HG03280 (cell line): ENCODE results near the gene GPR101.

Experiments used
- ATAC-seq: cut with Tn5 transposase; IDR thresholded peaks from one replicate; pipeline ENCODE4 v1.9.1; 2021; ENCODE audit warnings: mild to moderate bottlenecking, moderate library complexity; ENCODE audit not compliant: unreplicated experiment

Gene GPR101, protein sequence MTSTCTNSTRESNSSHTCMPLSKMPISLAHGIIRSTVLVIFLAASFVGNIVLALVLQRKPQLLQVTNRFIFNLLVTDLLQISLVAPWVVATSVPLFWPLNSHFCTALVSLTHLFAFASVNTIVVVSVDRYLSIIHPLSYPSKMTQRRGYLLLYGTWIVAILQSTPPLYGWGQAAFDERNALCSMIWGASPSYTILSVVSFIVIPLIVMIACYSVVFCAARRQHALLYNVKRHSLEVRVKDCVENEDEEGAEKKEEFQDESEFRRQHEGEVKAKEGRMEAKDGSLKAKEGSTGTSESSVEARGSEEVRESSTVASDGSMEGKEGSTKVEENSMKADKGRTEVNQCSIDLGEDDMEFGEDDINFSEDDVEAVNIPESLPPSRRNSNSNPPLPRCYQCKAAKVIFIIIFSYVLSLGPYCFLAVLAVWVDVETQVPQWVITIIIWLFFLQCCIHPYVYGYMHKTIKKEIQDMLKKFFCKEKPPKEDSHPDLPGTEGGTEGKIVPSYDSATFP

DNA sequence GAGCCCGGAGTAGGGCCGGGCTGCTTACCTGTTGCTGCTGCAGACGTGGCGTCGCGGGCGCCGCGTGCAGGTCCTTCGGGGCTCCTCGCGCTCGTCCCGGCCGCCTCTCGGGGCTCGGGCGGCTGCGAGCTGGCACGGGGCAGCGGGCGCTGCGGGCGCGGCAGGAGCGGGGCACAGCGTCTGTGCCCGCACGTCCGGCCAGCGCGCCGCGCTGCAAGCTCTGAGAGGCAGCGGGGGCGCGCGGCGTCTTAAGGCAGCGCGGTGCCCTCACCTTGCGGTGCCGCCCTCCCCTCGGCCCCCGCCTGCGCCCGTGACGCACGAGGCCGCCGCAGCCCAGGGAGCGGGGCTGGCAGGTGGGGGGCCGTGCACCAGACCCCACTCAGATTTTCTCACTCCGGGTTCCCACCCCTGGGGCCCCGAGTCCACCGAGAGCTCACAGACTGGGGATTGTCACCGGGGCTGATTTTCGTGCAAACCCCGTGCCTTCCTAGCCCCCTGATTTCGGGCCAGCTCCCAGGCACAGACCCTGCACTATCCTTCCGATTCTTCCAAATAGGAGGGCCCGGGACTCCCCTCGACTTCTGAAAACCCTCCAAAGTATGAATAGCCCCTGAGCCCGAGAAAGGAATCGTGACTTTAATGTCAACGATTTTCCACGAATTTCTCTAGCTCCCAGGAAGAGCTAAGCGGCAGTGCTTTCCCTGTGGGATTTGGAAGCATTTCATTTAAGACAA, at the start of gene GPR101:
Gene GPR101, minus strand, starts transcription at position 222 of the 734 bp plus-strand sequence. CDS start 2,321 bp downstream, outside the sequence.
- ATAC-seq, result no peak

DNA sequence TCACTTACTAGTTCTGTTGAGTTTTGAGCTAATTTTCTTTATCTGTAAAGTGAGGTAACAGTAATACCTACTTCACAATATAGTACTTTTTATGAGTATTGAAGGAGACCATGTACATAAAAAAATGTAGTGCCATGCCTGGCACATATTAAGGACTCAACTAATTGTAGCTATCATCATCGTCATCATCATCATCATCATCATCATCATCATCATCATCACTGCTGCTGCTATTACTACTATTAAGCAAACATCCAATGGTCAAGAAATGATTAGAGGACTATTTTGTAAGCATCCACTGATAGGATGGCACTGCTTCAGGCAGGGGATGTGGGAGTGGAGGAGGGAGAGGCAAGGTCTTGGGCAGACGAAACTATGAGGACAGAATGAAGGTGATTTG, 47.4 kb upstream of the GPR101 start:
- no peak for ATAC-seq

DNA sequence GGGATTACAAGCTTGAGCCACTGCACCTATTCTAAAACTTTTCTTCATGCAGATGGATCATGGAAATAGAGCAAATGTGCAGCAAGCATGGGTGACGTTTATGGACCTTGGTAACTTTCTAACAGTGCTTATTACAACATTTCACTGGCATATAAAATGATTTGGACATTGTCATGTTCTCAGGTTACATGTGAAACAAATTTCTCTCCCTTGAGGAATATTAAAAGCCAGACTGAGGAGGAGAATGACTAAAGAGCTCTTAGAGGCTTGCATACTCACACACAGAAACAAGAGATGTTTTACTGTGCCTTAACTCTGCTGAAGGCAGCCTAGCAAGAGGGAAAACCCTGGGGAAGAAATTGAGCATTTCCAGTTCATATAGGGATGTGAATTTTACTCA, 38.6 kb upstream of the GPR101 start:
- no peak for ATAC-seq

DNA sequence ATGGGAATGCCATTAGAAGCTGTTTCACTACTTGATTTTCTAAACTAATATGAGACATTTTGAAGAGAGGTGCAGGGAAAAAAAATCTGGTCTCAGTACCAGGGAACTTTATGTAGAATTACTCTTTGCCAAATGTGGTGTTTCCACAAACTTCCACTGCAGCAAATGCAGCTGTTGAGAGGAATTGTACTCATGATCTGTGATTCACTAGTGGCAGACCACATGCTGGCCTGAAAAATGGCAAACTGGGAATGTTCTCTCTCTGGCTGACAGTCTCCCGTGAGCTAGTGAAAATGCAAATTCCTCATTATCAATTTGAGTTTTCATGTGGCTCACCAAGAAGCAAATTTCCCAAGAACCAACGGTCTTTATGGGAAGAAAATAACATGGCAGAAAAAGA, 37.8 kb upstream of the GPR101 start:
- no peak for ATAC-seq

DNA sequence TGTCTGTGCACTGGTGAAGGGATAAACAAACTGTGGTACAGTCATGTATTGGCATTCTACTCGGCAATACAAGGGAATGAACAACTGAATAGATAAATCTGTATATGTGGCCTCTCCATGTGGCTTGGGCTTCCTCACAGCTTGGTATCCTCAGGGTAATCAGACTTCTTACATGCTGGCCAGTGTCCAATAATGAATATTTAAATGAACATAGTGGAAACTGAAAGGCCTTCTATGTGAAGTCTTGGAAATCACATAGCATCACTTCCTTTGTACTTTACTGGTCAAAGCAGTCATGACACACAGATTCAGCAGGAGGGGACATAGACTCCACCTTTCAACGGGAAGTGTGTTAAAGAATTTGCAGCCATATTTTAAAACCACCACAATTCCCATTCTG, 33.4 kb upstream of the GPR101 start:
- no peak for ATAC-seq

DNA sequence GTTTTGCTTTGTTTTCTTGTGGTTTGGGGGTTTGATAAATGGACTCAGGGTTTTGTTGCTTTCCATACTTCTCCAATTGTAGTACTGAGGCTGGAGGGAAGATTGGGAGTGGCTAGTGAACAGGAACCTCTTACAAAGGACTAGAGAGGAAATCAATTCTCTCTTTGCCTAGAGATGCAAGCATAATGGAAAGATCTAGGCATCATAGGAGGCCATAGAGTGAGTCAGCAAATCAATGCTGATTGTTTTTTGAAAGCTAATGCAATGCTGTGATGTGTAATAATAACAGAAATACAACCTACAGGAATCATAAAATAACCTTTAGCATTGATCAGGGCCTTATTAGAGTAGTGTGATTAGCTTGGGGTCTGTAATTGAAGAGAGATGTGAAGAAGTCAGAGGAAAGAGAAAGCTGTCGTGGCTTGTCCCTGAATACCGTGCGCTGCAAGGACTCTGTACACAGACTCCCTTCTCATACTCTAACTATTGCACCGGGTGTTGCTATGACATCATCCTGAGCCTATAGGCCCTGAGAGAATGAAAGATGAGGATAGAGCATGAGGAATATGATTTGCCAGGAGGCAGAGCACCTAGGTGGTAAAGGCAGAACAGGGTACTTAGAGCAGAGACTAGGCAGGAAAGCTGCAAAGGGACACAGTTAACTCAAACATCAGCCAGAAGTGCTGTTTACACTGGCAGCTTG, 29.3 kb upstream of the GPR101 start:
- ATAC-seq, result no peak

DNA sequence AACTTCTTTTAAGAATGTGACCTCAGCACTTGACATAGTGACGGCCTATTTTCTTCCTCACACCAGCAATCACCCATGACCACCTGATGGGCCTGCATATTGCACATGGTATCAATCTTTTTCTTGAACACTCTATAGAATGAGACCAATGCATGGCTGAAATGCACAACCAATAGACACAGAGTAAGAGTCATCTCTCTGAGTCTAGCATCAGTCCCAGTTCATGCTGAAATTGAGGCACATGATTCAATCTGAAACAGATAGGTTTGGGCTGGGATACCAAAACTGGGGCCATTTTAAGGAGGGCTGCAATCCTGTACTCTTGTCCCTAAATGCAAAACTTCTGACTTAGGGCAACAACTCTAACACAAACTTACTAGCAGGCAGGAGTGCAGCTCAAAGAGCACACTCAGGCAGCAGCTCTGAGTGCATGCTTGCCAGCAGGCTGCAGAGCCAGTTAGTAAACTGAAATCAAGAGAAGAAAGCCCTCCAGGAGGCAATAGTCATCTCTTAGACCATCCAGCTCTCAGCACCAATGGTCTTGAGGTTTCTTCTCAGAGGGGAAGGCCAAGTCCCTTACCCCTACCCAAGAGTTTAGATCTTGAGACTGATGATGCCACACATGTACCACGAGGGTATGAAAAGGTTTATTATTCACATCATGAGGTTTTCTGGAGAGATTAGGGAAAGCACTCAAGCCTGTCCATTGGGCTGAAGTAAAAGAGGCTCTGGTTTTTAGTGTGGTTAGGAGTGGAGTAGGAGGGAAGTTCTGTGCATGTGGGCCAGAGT, 24.7 kb upstream of the GPR101 start:
- ATAC-seq, result no peak

DNA sequence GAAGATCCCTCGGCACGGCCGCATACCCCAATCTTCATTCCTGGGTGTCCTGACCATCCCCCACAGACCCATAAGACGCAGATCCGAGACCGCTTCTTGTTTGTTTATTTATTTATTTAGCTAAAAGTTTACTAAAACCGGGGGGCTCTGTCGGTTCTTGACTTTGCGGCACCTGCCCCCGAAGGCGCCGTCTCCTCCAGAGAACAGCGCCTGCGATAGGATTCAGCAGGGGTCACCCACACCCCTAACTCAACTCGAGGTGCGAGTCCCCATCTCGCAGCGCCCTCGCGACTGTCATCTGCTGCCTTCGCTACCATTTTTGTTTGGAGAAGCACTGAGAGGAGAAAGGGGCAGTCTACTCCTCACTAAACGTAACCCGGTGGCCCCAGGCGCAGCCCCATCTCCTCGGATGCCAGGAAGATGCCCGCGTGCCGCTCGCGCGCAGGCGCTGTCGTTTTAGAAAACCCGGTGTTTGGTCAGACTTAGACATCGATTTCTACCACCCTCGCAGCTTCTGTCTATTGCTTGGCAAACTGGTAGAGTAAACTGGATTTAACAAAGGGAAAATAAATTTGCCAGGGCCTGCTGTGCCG, 18.9 kb upstream of the GPR101 start:
- peak; percentile 20 for ATAC-seq

DNA sequence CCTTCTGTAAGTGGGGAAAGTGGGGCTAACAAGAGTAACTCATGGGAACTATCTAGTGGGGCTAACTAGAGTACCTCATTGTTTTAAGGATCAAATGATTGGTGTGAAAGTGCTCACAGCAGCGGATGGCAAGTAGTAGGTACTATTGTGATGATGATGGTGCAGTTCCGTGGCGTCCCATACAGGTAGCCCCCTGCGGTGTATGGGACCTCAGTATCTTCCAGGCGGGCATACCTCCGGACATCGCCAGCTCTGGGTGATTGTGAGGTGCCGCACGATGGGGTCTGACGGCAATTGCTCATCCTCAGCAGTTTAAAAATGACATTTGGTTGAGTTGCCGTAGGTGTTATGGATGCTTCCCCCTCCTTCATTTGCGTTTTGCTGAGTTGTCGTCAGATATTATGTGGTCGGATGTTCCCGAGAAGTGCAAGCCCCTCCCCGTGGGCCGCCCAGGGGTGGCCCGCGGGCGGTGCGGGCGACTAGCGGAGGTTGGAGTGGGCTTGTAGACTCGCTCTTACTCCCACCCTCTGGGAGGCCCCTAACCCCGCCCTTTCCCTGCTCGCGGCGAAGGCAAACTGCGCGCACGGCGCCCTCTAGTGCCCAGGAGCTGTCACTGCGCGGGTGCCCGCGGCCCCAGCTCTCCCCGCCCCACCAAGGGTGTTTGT, 18.3 kb upstream of the GPR101 start:
- peak; percentile 98 for ATAC-seq

DNA sequence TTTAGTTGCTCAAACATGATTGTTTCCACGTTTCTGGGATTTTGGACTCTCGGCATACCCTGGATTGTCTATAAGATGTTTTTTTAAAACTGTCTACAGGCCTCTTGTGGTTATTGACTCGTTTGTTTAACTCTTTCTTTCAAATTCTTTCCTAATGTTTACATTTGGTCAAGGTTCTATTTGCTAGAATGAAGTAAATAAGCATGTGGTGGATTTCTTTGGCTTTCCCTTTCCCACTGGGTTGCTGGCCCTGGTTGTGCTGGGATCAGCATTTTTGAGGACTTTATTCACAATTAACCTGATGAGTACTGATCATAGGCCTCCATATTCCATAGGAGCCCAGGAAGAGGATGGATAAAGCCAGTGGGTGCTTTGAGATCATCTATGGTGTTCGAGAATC, 11.1 kb upstream of the GPR101 start:
- ATAC-seq, result no peak

DNA sequence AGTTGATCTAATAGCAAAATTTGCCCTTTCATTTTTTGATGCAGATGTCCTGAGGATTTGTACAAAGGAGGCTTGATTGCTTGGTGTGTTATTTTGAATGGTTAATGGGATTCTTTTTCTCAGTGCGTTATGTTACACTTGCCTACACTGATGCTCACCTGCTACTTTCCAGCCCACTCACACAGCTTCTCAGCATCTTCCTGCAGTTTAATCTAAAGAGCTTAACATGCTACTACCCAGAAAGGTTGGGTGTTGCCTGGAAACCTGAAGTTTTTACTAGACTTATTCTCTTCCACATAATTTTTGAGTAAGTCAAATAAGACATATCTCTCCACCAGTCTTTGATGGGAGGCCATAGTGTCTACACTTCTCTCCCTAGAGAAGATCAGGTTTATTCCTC, 9.9 kb upstream of the GPR101 start:
- no peak for ATAC-seq

DNA sequence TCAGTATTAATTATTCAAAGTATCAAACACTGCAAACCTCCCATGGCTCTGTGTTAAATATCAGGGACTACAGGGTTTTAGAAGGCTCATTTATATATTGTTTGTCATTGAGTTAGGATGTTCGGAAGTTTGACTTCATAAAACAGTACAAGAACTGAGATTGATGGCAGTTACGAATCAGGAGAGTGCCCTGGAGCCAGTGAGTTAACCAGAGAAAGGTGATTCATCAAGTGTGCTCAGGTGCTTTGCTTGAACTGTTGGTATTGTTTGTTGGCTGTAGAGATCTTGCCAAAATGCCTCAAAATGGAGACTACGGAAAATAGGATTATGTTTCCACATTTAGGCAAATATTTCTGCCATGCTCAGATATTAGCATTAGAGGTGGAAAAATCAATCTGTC, 7.5 kb upstream of the GPR101 start:
- ATAC-seq, result no peak

DNA sequence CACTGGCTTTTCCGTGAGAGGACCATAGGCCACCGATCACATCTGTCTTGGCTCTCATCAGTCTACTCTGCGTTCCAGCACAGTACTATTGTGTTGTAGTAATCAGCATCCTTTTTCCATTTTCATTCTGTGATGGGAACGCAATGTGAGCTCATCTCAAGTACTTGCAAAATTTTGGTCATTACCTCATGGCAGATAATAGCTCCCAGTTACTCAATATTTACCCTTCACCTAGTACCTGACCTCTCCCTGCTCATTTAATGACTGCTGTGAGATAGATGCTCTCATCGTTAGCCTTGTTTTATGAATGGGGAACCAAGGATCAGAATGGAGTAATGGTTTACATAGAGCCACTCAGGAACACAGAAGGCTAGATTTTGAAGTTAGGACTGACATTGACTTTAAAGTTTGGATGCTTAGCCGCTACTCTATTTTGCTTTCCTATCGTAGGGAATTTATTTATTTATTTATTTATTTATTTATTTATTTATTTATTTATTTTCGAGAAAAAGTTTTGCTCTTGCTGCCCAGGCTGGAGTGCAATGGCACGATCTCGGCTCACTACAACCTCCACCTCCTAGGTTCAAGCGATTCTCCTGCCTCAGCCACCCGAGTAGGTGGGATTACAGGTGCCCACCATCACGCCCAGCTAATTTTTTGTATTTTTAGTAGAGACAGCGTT, 6.5 kb upstream of the GPR101 start:
- ATAC-seq, result no peak

DNA sequence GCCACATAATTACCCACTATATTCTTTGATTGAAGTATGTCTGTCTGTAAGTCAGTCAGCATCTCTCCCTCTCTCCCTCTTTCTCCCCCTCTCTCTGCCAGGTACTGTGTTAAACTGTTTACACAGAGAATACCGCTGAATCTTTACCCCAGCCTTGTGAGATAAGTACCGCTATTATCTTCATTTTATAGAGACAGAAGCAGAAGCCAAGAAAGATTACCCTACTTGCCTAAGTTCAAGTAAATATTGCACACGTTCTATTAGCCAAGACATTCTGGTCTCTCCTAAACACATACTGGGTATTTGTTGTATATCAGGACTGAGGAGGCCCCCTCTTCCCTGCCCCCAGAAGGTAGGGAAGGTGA, 695 bp upstream of the GPR101 start:
- no peak for ATAC-seq

DNA sequence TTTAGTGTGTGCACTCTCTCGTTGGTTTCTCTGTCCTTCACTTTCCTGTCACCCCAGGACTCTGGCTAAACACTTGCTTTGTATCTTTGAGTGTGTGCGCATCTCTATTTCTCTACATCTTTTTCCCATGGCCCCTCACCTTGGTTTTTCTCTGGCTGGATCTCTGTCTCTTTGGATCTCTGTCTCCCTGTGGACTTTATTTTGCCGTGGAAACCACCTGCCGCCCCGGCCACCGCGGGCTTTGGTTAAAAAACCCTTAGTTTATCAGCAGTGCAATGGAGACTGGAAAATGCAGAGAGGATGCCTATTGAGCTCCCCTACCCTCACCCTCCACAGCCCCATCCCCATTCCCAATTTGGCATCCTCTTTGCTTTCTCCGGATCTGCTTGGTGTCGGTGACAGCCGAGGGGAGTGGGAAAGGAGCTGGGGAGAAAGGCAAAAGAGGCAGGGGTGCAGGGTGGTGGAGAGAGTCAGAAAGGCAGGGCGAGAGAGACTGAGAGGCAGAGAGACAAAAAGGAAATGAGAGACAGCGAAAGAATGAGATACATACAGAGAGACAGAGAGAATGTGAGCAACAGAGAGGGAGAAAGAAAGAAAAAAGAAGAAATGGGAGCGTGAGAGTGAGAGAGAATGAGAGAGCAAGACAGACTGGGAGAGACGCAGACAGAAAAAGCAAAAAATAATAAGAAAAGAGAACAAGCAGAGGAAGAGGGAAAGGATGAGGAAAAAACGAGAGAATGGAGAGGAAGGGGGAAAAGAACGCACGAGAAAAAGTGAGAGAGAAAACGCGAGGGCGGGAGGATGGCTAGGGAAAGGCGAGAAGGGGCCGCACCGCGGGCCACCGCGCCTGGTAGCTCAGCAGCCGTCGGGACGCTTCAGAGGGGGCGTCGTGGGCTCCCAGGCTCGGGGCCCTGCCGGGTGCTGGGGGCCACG, 688 bp downstream of the GPR101 start:
- ATAC-seq, result no peak

DNA sequence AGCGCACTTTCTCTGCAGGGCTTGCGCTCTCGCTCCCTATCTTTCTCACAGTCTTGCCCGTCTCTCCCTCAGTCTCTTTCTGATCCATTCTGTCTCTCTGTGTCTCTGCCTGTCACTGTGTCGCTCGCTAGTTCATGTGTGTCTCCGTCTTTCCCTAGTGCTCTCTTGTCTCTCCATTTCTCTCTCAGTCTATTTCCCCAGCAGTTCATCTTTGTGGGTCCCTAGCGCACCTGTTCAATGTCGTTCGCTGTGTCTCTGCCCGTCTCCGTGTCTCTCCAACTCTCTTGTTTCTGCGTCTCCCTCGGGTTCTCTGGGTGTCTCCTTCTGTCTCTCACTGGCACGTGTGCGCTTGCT, 1.5 kb downstream of the GPR101 start:
- no peak for ATAC-seq

DNA sequence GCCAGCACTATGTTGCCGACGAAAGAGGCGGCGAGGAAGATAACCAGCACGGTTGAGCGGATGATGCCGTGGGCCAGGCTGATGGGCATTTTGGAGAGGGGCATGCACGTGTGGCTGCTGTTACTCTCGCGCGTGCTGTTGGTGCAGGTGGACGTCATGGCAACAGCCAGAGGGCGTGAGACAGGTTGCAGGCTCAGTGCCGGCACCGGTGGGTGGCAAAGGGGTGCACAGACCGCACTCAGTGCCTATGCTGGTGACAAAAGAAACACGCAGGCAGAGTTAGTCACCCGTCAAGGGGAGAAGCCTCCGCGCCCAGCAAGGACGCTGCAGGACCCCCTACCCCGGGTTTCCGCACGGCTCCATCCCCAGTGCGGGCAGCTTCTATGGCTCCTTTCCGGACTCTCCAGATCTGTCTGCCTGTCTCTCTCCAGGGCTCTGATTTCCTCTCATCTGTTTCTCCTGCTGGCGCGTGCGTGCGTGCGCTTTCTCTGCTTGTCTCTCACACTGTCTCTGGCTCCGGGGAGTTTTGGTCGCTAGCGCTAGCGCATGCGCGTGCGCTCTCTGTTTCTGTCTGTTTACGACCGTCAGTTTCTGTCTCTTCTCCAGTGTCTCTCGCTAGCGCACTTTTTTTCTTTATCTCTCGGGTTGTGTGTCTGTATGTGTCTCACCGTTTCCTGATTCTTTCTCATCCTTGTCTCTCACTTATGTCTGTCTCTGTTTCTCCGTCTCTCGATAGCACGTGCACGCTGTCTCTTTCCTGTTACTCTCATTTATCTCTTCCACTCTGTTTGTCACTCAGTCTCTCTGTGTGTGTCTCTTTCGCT, 2.1 kb downstream of the GPR101 start:
- peak; percentile 73 for ATAC-seq
